Camera-type eye (tissue), 1 donor: ENCODE measurements around the gene XAGE1A. TPM values are rescaled to one million over a fixed set of nuclear protein-coding genes. Genes with fewer than 3 reads are reported as not detected.

Experiments used
- total RNA-seq: library from RNA; depleted of rRNA; stranded (reverse); fragments of >200 nt; gene quantifications from one replicate; pipeline ENCODE4 v1.2.3, GENCODE V29; 2014

The XAGE1A gene, protein sequence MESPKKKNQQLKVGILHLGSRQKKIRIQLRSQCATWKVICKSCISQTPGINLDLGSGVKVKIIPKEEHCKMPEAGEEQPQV
- not detected for total RNA-seq

DNA sequence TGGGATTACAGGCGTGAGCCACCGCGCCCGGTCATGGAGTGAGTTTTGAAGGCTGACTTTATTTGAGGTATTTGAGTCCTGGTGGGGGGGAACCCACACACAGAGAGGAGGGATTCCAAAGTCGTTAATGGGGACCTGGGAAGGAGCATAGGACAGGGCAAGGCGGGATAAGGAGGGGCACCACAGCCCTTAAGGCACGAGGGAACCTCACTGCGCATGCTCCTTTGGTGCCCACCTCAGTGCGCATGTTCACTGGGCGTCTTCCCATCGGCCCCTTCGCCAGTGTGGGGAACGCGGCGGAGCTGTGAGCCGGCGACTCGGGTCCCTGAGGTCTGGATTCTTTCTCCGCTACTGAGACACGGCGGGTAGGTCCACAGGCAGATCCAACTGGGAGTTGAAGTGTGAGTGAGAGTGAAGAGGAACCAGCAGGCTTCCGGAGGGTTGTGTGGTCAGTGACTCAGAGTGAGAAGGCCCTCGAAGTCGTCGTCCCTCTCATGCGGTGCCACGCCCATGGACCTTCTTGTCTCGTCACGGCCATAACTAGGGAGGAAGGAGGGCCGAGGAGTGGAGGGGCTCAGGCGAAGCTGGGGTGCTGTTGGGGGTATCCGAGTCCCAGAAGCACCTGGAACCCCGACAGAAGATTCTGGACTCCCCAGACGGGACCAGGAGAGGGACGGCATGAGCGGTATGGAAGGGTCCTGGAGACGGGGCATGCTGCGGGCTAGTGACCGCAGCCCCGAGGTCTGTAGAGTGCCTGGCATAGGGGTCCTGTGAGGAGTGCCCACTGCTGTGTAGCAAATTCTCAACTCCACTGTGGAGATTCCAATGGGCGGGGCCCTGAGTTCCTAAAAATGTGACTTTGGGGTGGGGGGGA is at the start of gene XAGE1A:
TSS of gene XAGE1A (plus strand) at position 264 of the 874 bp plus-strand sequence. CDS start 1,554 bp downstream, outside the sequence.

DNA sequence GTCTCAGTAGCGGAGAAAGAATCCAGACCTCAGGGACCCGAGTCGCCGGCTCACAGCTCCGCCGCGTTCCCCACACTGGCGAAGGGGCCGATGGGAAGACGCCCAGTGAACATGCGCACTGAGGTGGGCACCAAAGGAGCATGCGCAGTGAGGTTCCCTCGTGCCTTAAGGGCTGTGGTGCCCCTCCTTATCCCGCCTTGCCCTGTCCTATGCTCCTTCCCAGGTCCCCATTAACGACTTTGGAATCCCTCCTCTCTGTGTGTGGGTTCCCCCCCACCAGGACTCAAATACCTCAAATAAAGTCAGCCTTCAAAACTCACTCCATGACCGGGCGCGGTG is 21.3 kb downstream of the XAGE1A start, which contains the start of gene XAGE1B:
TSS of gene XAGE1B (minus strand) at position 77 of the 339 bp plus-strand sequence. CDS start 1,536 bp downstream, outside the sequence.

Other genes with a start within 250 kb of the XAGE1A start
- gene XAGE2, start 126.8 kb upstream of the XAGE1A start, total RNA-seq, result not detected
- not detected for gene XAGE1B, start 21.3 kb downstream of the XAGE1A start, total RNA-seq
- not detected for gene SSX7, start 159.1 kb downstream of the XAGE1A start, total RNA-seq
- gene SSX2, start 211.4 kb downstream of the XAGE1A start, total RNA-seq, result not detected